GM18858 (cell line): Measurements from ENCODE around the gene SFTPD.
A peak's percentile ranks its signal among the peaks of the same experiment; 100 is the strongest.
"Not testable (repeated sequence)": the region's sequence is repeated elsewhere in the genome, so short reads cannot be mapped to it uniquely, and the experiment has no call there.

Experiments used
- ATAC-seq: cut with Tn5 transposase; IDR thresholded peaks from one replicate; pipeline ENCODE4 v1.9.1; 2021; ENCODE audit not compliant: unreplicated experiment

SFTPD gene

DNA sequence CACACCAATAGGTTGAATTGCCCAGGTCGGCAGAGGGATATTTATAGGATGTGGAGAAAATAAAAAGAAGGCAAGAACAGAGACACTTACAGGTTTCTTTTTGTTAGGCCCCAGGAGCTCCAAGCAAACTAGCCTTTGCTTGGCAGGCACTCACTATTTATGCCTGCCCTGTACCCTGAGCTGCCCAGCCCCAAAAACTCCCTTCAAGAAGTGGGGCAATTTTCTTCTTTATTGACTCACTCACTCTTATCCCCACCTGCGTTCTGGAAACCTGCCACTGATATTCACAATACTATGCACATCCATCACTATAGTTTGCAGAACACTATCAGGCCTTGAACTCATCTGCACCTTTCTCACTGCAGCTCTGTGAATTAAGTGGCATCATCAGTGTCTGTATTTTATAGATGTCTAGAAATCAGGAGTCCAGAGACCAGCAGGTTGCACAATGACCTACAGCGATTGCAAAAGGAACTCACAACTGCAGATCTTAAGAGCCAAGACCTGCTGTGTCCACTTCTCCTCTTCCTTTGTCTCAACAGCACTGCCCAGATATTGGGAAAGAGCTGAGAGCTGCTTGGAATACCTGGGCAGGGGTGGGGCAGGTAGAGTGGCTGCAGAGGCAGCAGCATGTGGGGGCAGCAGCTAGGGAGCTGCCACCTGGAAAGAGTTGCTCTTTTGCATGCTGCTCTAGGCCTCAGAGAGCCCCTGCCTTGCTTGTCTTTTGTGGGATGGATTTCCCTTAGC, at the start of gene SFTPD:
TSS of gene SFTPD (minus strand) at position 130 of the 747 bp plus-strand sequence. CDS start 2,446 bp downstream, outside the sequence.
- ATAC-seq: no peak

DNA sequence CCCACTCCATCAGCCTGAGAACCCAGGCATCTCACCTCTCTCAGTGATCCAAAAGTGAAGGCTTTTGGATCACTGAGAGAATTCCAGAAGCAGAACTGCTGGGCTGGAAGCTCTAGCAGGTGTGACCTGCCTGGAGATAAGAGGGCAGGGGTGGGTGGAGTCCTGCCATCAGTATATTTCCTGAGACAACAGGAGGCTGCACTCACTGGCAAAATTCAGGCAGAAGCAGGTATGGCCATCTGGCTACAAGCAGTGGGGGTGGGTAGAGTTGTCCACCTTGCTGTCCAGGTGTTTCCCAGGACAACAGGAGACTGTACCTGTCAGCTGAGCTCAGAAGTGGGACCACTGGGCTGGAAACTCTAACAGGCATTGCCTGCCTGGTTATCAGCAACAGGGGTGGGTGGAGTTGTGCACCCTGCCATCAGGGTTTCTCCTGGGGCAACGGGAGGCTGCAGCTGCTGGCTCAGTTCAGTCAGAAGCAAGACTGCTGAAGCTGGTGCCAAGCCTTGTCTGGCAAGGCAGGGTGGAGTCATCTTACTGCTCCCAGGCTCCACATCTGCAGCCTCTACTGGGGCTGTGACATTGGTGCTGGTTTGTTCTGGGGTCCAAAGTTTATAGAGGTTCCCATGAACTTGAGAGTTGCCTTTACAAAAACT, 47.2 kb upstream of the SFTPD start:
- ATAC-seq: no peak

DNA sequence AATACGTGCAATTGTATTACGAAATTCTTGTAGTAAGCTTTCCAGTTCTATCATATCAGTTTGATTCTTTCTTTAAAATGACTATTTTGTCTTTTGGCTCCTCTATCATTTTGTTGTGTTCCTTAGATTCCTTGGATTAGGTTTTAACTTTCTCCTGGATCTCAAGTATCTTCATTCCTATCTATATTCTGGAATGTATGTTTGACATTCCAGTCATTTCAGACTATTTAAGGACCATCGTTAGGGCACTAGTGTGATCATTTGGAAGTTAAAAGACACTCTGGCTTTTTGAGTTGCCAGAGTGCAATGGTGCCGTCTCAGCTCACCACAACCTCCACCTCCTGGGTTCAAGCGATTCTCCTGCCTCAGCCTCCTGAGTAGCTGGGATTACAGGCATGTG, 45.7 kb upstream of the SFTPD start:
- no peak for ATAC-seq

GRCh38 chr10:79988199-79988598, 39.3 kb upstream of the SFTPD start:
- not testable (repeated sequence) for ATAC-seq

GRCh38 chr10:79986661-79987060, 37.8 kb upstream of the SFTPD start:
- ATAC-seq: not testable (repeated sequence)

- ATAC-seq: no peak
These were observed 36.7 kb upstream of the SFTPD start for GRCh38 chr10:79985481-79986072.

GRCh38 chr10:79984851-79985250, 35.9 kb upstream of the SFTPD start:
- ATAC-seq: peak; percentile 88

- ATAC-seq: no peak
These were observed 34.5 kb upstream of the SFTPD start for GRCh38 chr10:79983286-79983909.

DNA sequence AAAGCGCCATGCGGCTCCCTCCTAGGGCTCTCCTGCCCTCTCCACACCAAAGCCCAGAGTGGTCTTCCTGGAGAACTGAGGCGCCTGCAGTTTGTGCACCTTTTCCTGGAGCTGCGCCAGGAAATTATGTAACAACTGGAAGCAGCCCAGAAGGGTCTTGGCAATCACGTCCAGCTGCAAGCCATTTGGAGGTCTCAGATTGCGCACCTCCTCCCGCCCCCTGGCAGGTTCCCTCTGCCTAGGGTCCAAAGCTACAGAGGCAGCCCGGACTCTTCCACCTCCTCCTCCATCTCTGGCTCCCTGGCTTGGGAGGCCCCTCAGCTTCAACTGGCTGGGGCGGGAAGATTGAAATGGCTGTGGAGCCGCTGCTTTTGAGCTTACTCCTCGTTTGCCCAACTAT, 34.0 kb upstream of the SFTPD start:
- ATAC-seq: no peak

DNA sequence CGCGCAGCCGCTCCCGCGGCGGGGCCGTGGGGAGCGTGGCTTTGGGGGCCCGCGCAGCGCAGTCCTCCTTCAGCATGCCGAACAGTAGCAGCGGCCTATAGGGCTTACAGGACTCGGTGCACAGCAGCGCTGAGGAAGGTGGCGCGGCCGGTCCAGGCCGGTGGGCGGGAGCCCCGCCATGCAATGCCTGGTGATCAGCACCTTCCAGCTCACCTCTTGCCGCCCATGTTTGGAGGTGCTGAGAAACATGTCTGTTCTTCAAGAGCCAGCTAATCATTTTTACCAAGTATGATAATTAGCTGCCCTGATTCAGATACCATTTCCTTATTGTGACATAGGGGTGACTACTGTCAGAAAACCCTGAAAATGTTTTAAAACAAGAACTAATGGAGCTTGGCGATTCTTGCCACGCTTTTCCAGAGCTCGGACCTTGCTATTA, 33.5 kb upstream of the SFTPD start:
- no peak for ATAC-seq

- ATAC-seq: no peak
These were observed 32.8 kb upstream of the SFTPD start for GRCh38 chr10:79981450-79982361.

DNA sequence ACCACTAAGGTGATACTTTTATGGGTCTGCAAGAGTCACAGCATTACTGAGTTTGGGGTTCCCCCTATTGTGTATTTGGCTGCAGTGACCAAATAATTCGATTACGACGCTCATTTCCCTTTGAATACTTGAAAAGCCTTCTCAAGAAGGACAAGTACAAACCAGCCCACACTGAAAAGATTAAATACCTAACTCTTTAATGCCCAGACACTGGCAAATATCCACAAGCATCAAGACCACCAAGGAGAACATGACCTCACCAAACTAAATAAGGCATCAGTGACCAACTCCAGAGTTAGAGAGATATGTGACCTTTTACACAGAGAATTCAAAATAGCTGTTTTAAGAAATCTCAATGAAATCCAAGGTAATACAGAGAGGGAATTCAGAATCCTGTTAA, 31.8 kb upstream of the SFTPD start:
- no peak for ATAC-seq

DNA sequence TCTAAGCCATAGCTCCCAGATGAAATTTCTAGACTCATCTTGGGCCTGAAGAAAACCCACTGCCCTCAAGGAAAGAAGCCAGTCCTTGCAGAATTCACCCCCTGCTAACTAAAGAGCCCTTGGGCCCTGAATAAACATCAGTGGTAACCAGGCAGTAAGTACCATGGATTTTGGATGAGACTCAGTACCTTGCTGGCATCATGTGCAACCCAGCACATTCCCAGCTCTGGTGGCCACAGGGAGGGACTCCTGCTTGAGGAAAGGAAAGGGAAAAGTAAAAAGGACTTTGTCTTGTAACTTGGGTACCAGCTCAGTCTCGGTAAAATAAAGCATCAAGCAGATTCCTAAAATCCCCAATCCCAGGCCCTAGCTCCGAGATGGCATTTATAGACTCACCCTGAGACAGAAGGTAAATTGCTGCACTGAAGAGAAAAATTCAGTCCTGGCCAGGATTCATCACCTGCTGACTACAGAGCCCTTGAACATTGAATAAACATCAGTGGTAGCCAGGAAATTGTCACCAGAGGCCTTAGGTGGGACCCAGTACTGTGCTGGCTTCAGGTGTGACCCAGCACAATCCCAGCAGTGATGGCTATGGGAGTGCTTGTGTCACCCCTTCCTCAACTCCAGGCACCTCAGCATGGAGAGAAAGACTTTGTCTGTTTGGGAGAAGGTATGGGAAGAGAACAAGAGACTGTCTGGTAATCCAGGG, 31.2 kb upstream of the SFTPD start:
- no peak for ATAC-seq

GRCh38 chr10:79979310-79979975, 30.5 kb upstream of the SFTPD start:
- no peak for ATAC-seq

- ATAC-seq: no peak
These were observed 28.1 kb upstream of the SFTPD start for GRCh38 chr10:79976999-79977398.

GRCh38 chr10:79970062-79970461, 21.2 kb upstream of the SFTPD start:
- no peak for ATAC-seq

GRCh38 chr10:79947787-79948424, 999 bp downstream of the SFTPD start:
- no peak for ATAC-seq

- ATAC-seq: no peak
These were observed 1.9 kb downstream of the SFTPD start for GRCh38 chr10:79947083-79947415.
